Ectodermal cell (in vitro differentiated cells): Measurements from ENCODE around the gene DAG1.

ENCODE experiments used
- H3K27ac ChIP-seq: 2 replicates; pipeline ENCODE4 v1.7.0; 2013; ENCODE audit warnings: mild to moderate bottlenecking, low read depth, low read length; ENCODE audit not compliant: insufficient read depth, poor library complexity, severe bottlenecking
- H3K27me3 ChIP-seq: 2 replicates; pipeline ENCODE4 v1.7.0; 2013; ENCODE audit warnings: mild to moderate bottlenecking, low read length; ENCODE audit not compliant: insufficient read depth, control insufficient read depth, poor library complexity, severe bottlenecking
- H3K36me3 ChIP-seq: one replicate; pipeline ENCODE4 v1.7.0; 2013; ENCODE audit warnings: low read length; ENCODE audit not compliant: control insufficient read depth, insufficient read depth
- H3K4me1 ChIP-seq: one replicate; pipeline ENCODE4 v1.7.0; 2013; ENCODE audit warnings: low read length; ENCODE audit not compliant: control insufficient read depth, insufficient read depth
- H3K4me3 ChIP-seq: 2 replicates; pipeline ENCODE4 v1.7.0; 2013; ENCODE audit warnings: low read depth, low read length, control low read depth; ENCODE audit not compliant: insufficient read depth
- H3K9me3 ChIP-seq: 2 replicates; pipeline ENCODE4 v1.7.0; 2013; ENCODE audit warnings: mild to moderate bottlenecking, low read length, moderate library complexity; ENCODE audit not compliant: control insufficient read depth
- WGBS, 2 experiments: methylation state at CpG; one replicate each; pipeline ENCODE4 v1.1.7; 2013; ENCODE audit warnings: missing lambda C conversion rate in 2 of 2; 5-methylcytosine and 5-hydroxymethylcytosine counted together

DAG1 gene

GRCh38 chr3:49553692-49554632 is 83.9 kb downstream of the DAG1 start, which contains the start of gene BSN:
Gene BSN (plus strand): TSS chr3:49554477. CDS start chr3:49554603, 126 bp downstream.
- H3K36me3 ChIP-seq = no peaks in the 10 kb centered on the region
- peak within 1 kb of the TSS; percentile 82 for H3K4me3 ChIP-seq
- H3K9me3 ChIP-seq = no peaks in the 10 kb centered on the region
- H3K27ac ChIP-seq = peak within 1 kb of the TSS; percentile 61
- peaks cover 26% of the 10 kb centered on the region for H3K27me3 ChIP-seq
- H3K4me1 ChIP-seq = peaks cover 9% of the 10 kb centered on the region
- 3% methylated on average over 76 of the region's 76 CpGs for WGBS, 2 experiments

GRCh38 chr3:49554633-49555265 is 84.7 kb downstream of the DAG1 start:
- Histone ChIP-seq H3K36me3 (no peaks in the 10 kb centered on the region), H3K4me3 (peak overlapping the region; percentile 82), H3K27me3 (peaks cover 26% of the 10 kb centered on the region), H3K4me1 (peaks cover 9% of the 10 kb centered on the region), H3K9me3 (no peaks in the 10 kb centered on the region), H3K27ac (no peak overlapping the region)
- 1% methylated on average over 66 of the region's 66 CpGs for WGBS, 2 experiments

- Histone ChIP-seq H3K4me1 (peaks cover 9% of the 10 kb centered on the region), H3K4me3 (no peak overlapping the region), H3K27me3 (peaks cover 26% of the 10 kb centered on the region), H3K9me3 (no peaks in the 10 kb centered on the region), H3K36me3 (no peaks in the 10 kb centered on the region), H3K27ac (no peak overlapping the region)
- WGBS, 2 experiments = 86 to 88% methylated on average over 3 of the region's 3 CpGs
Measured at GRCh38 chr3:49556500-49557275, 86.6 kb downstream of the DAG1 start.

GRCh38 chr3:49563040-49563578 is 93.0 kb downstream of the DAG1 start:
- no peaks in the 10 kb centered on the region for H3K9me3 ChIP-seq
- no peaks in the 10 kb centered on the region for H3K27me3 ChIP-seq
- no peak overlapping the region for H3K27ac ChIP-seq
- no peak overlapping the region for H3K4me3 ChIP-seq
- no peaks in the 10 kb centered on the region for H3K36me3 ChIP-seq
- WGBS, 2 experiments = 72 to 73% methylated on average over 4 of the region's 4 CpGs
- no peaks in the 10 kb centered on the region for H3K4me1 ChIP-seq

GRCh38 chr3:49563766-49564165 is 93.7 kb downstream of the DAG1 start:
- Histone ChIP-seq H3K27ac (no peak overlapping the region), H3K4me3 (no peak overlapping the region), H3K27me3 (no peaks in the 10 kb centered on the region), H3K4me1 (no peaks in the 10 kb centered on the region), H3K36me3 (no peaks in the 10 kb centered on the region), H3K9me3 (no peaks in the 10 kb centered on the region)
- 96 to 98% methylated on average over 4 of the region's 4 CpGs for WGBS, 2 experiments

GRCh38 chr3:49566312-49566711 is 96.2 kb downstream of the DAG1 start:
- H3K27me3 ChIP-seq = no peaks in the 10 kb centered on the region
- H3K27ac ChIP-seq = no peak overlapping the region
- WGBS, 2 experiments = 87 to 90% methylated on average over 2 of the region's 2 CpGs
- peaks cover 5% of the 10 kb centered on the region for H3K4me1 ChIP-seq
- no peaks in the 10 kb centered on the region for H3K9me3 ChIP-seq
- no peaks in the 10 kb centered on the region for H3K36me3 ChIP-seq
- no peak overlapping the region for H3K4me3 ChIP-seq

GRCh38 chr3:49567406-49567805 is 97.3 kb downstream of the DAG1 start:
- Histone ChIP-seq H3K9me3 (no peaks in the 10 kb centered on the region), H3K4me3 (no peak overlapping the region), H3K4me1 (peaks cover 5% of the 10 kb centered on the region), H3K27me3 (no peaks in the 10 kb centered on the region), H3K27ac (no peak overlapping the region), H3K36me3 (no peaks in the 10 kb centered on the region)
- 39 to 50% methylated on average over 2 of the region's 2 CpGs for WGBS, 2 experiments

GRCh38 chr3:49568965-49569364 is 98.9 kb downstream of the DAG1 start:
- Histone ChIP-seq H3K36me3 (no peaks in the 10 kb centered on the region), H3K9me3 (no peaks in the 10 kb centered on the region), H3K4me1 (peaks cover 5% of the 10 kb centered on the region), H3K27ac (no peak overlapping the region), H3K4me3 (no peak overlapping the region), H3K27me3 (no peaks in the 10 kb centered on the region)

GRCh38 chr3:49570028-49570654 is 100.1 kb downstream of the DAG1 start:
- 73 to 75% methylated on average over 6 of the region's 6 CpGs for WGBS, 2 experiments
- Histone ChIP-seq H3K27ac (no peak overlapping the region), H3K27me3 (no peaks in the 10 kb centered on the region), H3K4me1 (peaks cover 5% of the 10 kb centered on the region), H3K4me3 (no peak overlapping the region), H3K9me3 (no peaks in the 10 kb centered on the region), H3K36me3 (no peaks in the 10 kb centered on the region)
